Sigmoid colon (tissue), 7 donors: Measurements from ENCODE around the gene RPAP2. TPM values are rescaled to one million over a fixed set of nuclear protein-coding genes. Genes with fewer than 3 reads are reported as not detected.
A peak's percentile ranks its signal among the peaks of the same experiment; 100 is the strongest.

Experiments used
- DNase-seq: peaks from one replicate; pipeline ENCODE4 v3.0.0-alpha.2; 2019
- H3K27ac ChIP-seq, 4 donors: fragments of 200-600 bp; sonication (generic); one replicate each; pipeline ENCODE4 v1.5.1; 2016 to 2019; ENCODE audit warnings: mild to moderate bottlenecking in 1 of 4
- H3K27me3 ChIP-seq, 3 donors: fragments of 200-600 bp; sonication (generic); one replicate each; pipeline ENCODE4 v1.5.1; 2019; ENCODE audit warnings: mild to moderate bottlenecking in 1 of 3
- H3K36me3 ChIP-seq, 4 donors: fragments of 200-600 bp; sonication (generic); one replicate each; pipeline ENCODE4 v1.5.1; 2016 to 2019
- H3K4me1 ChIP-seq, 4 donors: fragments of 200-600 bp; sonication (generic); one replicate each; pipeline ENCODE4 v1.5.1; 2017 to 2019
- H3K4me3 ChIP-seq, 4 donors: fragments of 200-600 bp; sonication (generic); one replicate each; pipeline ENCODE4 v1.5.1; 2017 to 2019; ENCODE audit warnings: mild to moderate bottlenecking in 2 of 4, moderate library complexity in 1 of 4
- H3K9me3 ChIP-seq, 4 donors: fragments of 200-600 bp in 3 of 4; sonication (generic) in 3 of 4; one replicate each; pipeline versions ENCODE4 v1.5.1 to v1.6.1; 2013 to 2019
- CTCF ChIP-seq, 4 experiments: fragments of 450-650 bp in 3 of 4; fragments of 200-600 bp in 1 of 4; IDR thresholded peaks; one replicate each; pipeline ENCODE4 v1.5.1; 2016 to 2019; ENCODE audit warnings: antibody characterized with exemption in 4 of 4, mild to moderate bottlenecking in 3 of 4, moderate library complexity in 2 of 4
- EP300 ChIP-seq, 4 donors: sonication (generic); formaldehyde crosslinking; IDR thresholded peaks; one replicate each; pipeline ENCODE4 v1.6.1; 2017; ENCODE audit warnings: antibody characterized with exemption in 4 of 4
- POLR2A ChIP-seq, 2 donors: fragments of 450-650 bp; IDR thresholded peaks; one replicate each; pipeline ENCODE4 v1.6.1; 2016; ENCODE audit warnings: antibody characterized with exemption in 2 of 2, mild to moderate bottlenecking in 2 of 2, moderate library complexity in 2 of 2
- POLR2AphosphoS5 ChIP-seq, 4 donors: sonication (generic); formaldehyde crosslinking; IDR thresholded peaks; one replicate each; pipeline ENCODE4 v1.6.1; 2017; ENCODE audit warnings: antibody characterized with exemption in 4 of 4
- WGBS, 2 donors: extraction: QIAGEN DNeasy Blood & Tissue Kit; methylation state at CpG; one replicate each; pipeline ENCODE4 v1.1.7; 2013; 5-methylcytosine and 5-hydroxymethylcytosine counted together
- intact Hi-C: fragments of 100-400 bp; cut with DNase I; formaldehyde crosslinking; loops from one replicate; pipeline ENCODE4 v1.15.1; 2023
- polyA plus RNA-seq, 3 donors: library from polyadenylated mRNA; stranded (reverse); fragments of 200-250 nt; gene quantifications; one replicate each; pipeline ENCODE4 v1.2.3, GENCODE V29; 2013
- total RNA-seq, 4 donors: library from RNA; depleted of rRNA; stranded (reverse); fragments of >200 nt; gene quantifications; one replicate each; pipeline ENCODE4 v1.1.0, GENCODE V29; 2016
- donor health status: healthy with polysubstance abuse.
- donor health status: Bipolar disorder and iron deficiency.
- donor health status: healthy.

RPAP2 gene
- total and polyA plus RNA-seq, 7 donors, result 3.5 to 21.2 (median 11.1) TPM

GRCh38 chr1:92298213-92298572 lies 666 bp upstream of the RPAP2 start:
- H3K4me1 ChIP-seq, result peaks cover 0 to 28% (median 16%) of the 10 kb centered on the region in 4 donors
- H3K9me3 ChIP-seq, result no peaks in the 10 kb centered on the region
- no peaks in the 10 kb centered on the region for H3K27me3 ChIP-seq
- peak overlapping the region; percentile 87 to 96 (median 94) for H3K27ac ChIP-seq
- intact Hi-C loops, result loop anchor here (5.0 kb wide), 2 partner anchors 796 to 896 kb away; partner anchors contain the start of genes CDC7 and HFM1
- no peaks in the 10 kb centered on the region for H3K36me3 ChIP-seq
- 3 to 8% methylated on average over 3 of the region's 3 CpGs for WGBS, 2 donors
- no peak for DNase-seq
- TF ChIP-seq EP300 (IDR thresholded peaks at IDR 0.05) (no peak), CTCF (IDR thresholded peaks at IDR 0.05) (peak in 1 of 4 experiments; percentile 18)
- H3K4me3 ChIP-seq, result peak overlapping the region; percentile 69 to 83 (median 80)

GRCh38 chr1:92299477-92300150 lies 755 bp downstream of the RPAP2 start:
- Histone ChIP-seq H3K27ac (peak overlapping the region; percentile 87 to 96 (median 94)), H3K9me3 (no peaks in the 10 kb centered on the region), H3K27me3 (no peaks in the 10 kb centered on the region), H3K4me3 (peak overlapping the region; percentile 69 to 83 (median 80)), H3K36me3 (peaks cover 0 to 12% (median under 1%) of the 10 kb centered on the region in 4 donors), H3K4me1 (peaks cover 0 to 28% (median 16%) of the 10 kb centered on the region in 4 donors)
- TF ChIP-seq POLR2A (IDR thresholded peaks at IDR 0.05) (no peak), CTCF (IDR thresholded peaks at IDR 0.05) (no peak), POLR2AphosphoS5 (IDR thresholded peaks at IDR 0.05) (no peak), EP300 (IDR thresholded peaks at IDR 0.05) (no peak)
- no peak for DNase-seq
- intact Hi-C loops, result loop anchor here (5.0 kb wide), 2 partner anchors 797 to 897 kb away; partner anchors contain the start of genes CDC7 and HFM1
- WGBS, 2 donors, result 14 to 37% methylated on average over 11 of the region's 11 CpGs

GRCh38 chr1:92301021-92301420 lies 2.2 kb downstream of the RPAP2 start:
- Histone ChIP-seq H3K36me3 (peaks cover 0 to 24% (median 7%) of the 10 kb centered on the region in 4 donors), H3K27me3 (no peaks in the 10 kb centered on the region), H3K4me3 (no peak overlapping the region), H3K9me3 (no peaks in the 10 kb centered on the region), H3K4me1 (peaks cover 0 to 23% (median 16%) of the 10 kb centered on the region in 4 donors), H3K27ac (no peak overlapping the region)
- WGBS, 2 donors, result 92 to 95% methylated on average over 5 of the region's 5 CpGs
- no peak for DNase-seq
- intact Hi-C loops, result no loop called here
- TF ChIP-seq CTCF (IDR thresholded peaks at IDR 0.05) (no peak), POLR2AphosphoS5 (IDR thresholded peaks at IDR 0.05) (no peak), POLR2A (IDR thresholded peaks at IDR 0.05) (no peak), EP300 (IDR thresholded peaks at IDR 0.05) (no peak)

GRCh38 chr1:92306020-92306419 lies 7.2 kb downstream of the RPAP2 start:
- intact Hi-C loops, result no loop called here
- Histone ChIP-seq H3K4me3 (no peak overlapping the region), H3K36me3 (peaks cover 4 to 65% (median 8%) of the 10 kb centered on the region in 4 donors), H3K9me3 (no peaks in the 10 kb centered on the region), H3K27me3 (no peaks in the 10 kb centered on the region), H3K27ac (no peak overlapping the region), H3K4me1 (peaks cover 0 to 1% (median 0%) of the 10 kb centered on the region in 4 donors)
- TF ChIP-seq POLR2A (IDR thresholded peaks at IDR 0.05) (no peak), EP300 (IDR thresholded peaks at IDR 0.05) (no peak), POLR2AphosphoS5 (IDR thresholded peaks at IDR 0.05) (no peak), CTCF (IDR thresholded peaks at IDR 0.05) (no peak)
- no peak for DNase-seq
